CD8-positive, alpha-beta memory T cell (primary cell): ENCODE measurements around the gene PTPN5. TPM values are rescaled to one million over a fixed set of nuclear protein-coding genes. Genes with fewer than 3 reads are reported as not detected.

Source experiments
- CTCF ChIA-PET: fragments of 350-600 bp; sonication (Branson Sonifier 250); formaldehyde crosslinking; loops from one replicate; lab custom pipeline; 2021; ENCODE audit warnings: antibody characterized with exemption; lab: Charles Lee
- POLR2A ChIA-PET: fragments of 350-600 bp; sonication (Branson Sonifier 250); formaldehyde crosslinking; loops from one replicate; lab custom pipeline; 2021; ENCODE audit warnings: antibody characterized with exemption; lab: Charles Lee
- DNase-seq, 5 donors: peaks; one replicate each; pipeline versions ENCODE4 v3.0.0 to v3.0.0-alpha.2; 2020 to 2022; ENCODE audit warnings: mixed read lengths in 1 of 5
- H3K27ac ChIP-seq: one replicate; pipeline ENCODE4 v1.7.0; 2013; ENCODE audit warnings: low read depth, mild to moderate bottlenecking, low read length, moderate library complexity
- H3K27me3 ChIP-seq: 2 replicates; pipeline ENCODE4 v1.7.0; 2013; ENCODE audit warnings: low read length, mild to moderate bottlenecking; ENCODE audit not compliant: insufficient read depth, poor library complexity, severe bottlenecking
- H3K36me3 ChIP-seq: 2 replicates; pipeline ENCODE4 v1.7.0; 2013; ENCODE audit warnings: mild to moderate bottlenecking, low read length, moderate library complexity; ENCODE audit not compliant: insufficient read depth
- H3K4me1 ChIP-seq: 2 replicates; pipeline ENCODE4 v1.7.0; 2013; ENCODE audit warnings: mild to moderate bottlenecking, low read length, moderate library complexity; ENCODE audit not compliant: insufficient read depth
- H3K4me3 ChIP-seq: 2 replicates; pipeline ENCODE4 v1.7.0; 2013; ENCODE audit warnings: mild to moderate bottlenecking, low read length
- H3K9me3 ChIP-seq: 2 replicates; pipeline ENCODE4 v1.7.0; 2013; ENCODE audit warnings: mild to moderate bottlenecking, low read length
- H3K27ac Mint-ChIP-seq, 8 donors: one replicate each; pipeline ENCODE4 v1.8.0; 2020 to 2021; ENCODE audit warnings: mixed read lengths in 8 of 8, mild to moderate bottlenecking in 6 of 8, inconsistent platforms in 3 of 8, moderate library complexity in 3 of 8
- H3K27me3 Mint-ChIP-seq, 2 donors: one replicate each; pipeline ENCODE4 v1.8.0; 2020 to 2021; ENCODE audit warnings: mixed read lengths in 2 of 2, mild to moderate bottlenecking in 1 of 2, moderate library complexity in 1 of 2
- H3K36me3 Mint-ChIP-seq, 3 donors: one replicate each; pipeline ENCODE4 v1.8.0; 2020 to 2021; ENCODE audit warnings: mixed read lengths in 3 of 3, inconsistent platforms in 1 of 3, mild to moderate bottlenecking in 1 of 3
- H3K4me1 Mint-ChIP-seq, 3 donors: one replicate each; pipeline ENCODE4 v1.8.0; 2020 to 2021; ENCODE audit warnings: mixed read lengths in 3 of 3, inconsistent platforms in 1 of 3, mild to moderate bottlenecking in 1 of 3
- H3K4me3 Mint-ChIP-seq, 7 donors: one replicate each; pipeline ENCODE4 v1.8.0; 2020 to 2021; ENCODE audit warnings: mixed read lengths in 7 of 7, mild to moderate bottlenecking in 6 of 7, moderate library complexity in 4 of 7, inconsistent platforms in 2 of 7
- H3K9me3 Mint-ChIP-seq, 5 donors: one replicate each; pipeline ENCODE4 v1.8.0; 2020 to 2022; ENCODE audit warnings: mixed read lengths in 5 of 5, mild to moderate bottlenecking in 3 of 5, moderate library complexity in 2 of 5, inconsistent platforms in 1 of 5
- polyA plus RNA-seq: library from polyadenylated mRNA; unstranded; fragments of 300-500 nt; fragmentation: Illumina TruSeq; gene quantifications from one replicate; pipeline ENCODE4 v1.2.3, GENCODE V29; 2021
- total RNA-seq, 2 experiments: library from RNA; stranded (reverse); gene quantifications; one replicate each; pipeline ENCODE4 v1.2.3, GENCODE V29; 2021

The PTPN5 gene
- total and polyA plus RNA-seq, 3 experiments from 2014 or later = not detected

- Histone ChIP-seq H3K36me3 (no peaks in the 10 kb centered on the region), H3K27ac (no peak overlapping the region), H3K4me1 (no peaks in the 10 kb centered on the region), H3K9me3 (no peaks in the 10 kb centered on the region), H3K4me3 (no peak overlapping the region), H3K27me3 (no peaks in the 10 kb centered on the region)
- Mint-ChIP-seq H3K4me3 (no peak overlapping the region), H3K9me3 (no peaks in the 10 kb centered on the region), H3K27ac (no peak overlapping the region), H3K27me3 (peaks cover 2 to 10% of the 10 kb centered on the region in 2 donors), H3K4me1 (peaks cover 4 to 6% (median 6%) of the 10 kb centered on the region in 3 donors), H3K36me3 (no peaks in the 10 kb centered on the region)
- no peak for DNase-seq
- CTCF ChIA-PET = interaction anchor here (1.5 to 3.6 kb wide), 2 partner anchors 130 to 646 kb away, joined by 3 to 11 read pairs; no protein-coding TSS in a partner anchor
- POLR2A ChIA-PET = no interaction called here
Observed at GRCh38 chr11:18761741-18762140, 29.9 kb downstream of the PTPN5 start.

- peaks cover 2 to 10% of the 10 kb centered on the region in 2 donors for H3K27me3 Mint-ChIP-seq
- H3K9me3 Mint-ChIP-seq = no peaks in the 10 kb centered on the region
- no peak overlapping the region for H3K4me3 Mint-ChIP-seq
- Histone ChIP-seq H3K4me3 (no peak overlapping the region), H3K4me1 (no peaks in the 10 kb centered on the region), H3K9me3 (no peaks in the 10 kb centered on the region), H3K27me3 (no peaks in the 10 kb centered on the region), H3K27ac (no peak overlapping the region), H3K36me3 (no peaks in the 10 kb centered on the region)
- peaks cover 4 to 6% (median 6%) of the 10 kb centered on the region in 3 donors for H3K4me1 Mint-ChIP-seq
- ChIA-PET POLR2A (no interaction called here), CTCF (interaction anchor here (3.6 kb wide), 1 partner anchor 645 kb away, joined by 11 read pairs; no protein-coding TSS in a partner anchor)
- no peak overlapping the region for H3K27ac Mint-ChIP-seq
- no peak for DNase-seq
- H3K36me3 Mint-ChIP-seq = no peaks in the 10 kb centered on the region
Observed at GRCh38 chr11:18761144-18761543, 30.5 kb downstream of the PTPN5 start.

- H3K27ac Mint-ChIP-seq = no peak overlapping the region
- POLR2A ChIA-PET = no interaction called here
Observed at GRCh38 chr11:18757811-18758210, 33.8 kb downstream of the PTPN5 start.

GRCh38 chr11:18756889-18757288 lies 34.7 kb downstream of the PTPN5 start:
- Mint-ChIP-seq H3K4me3 (no peak overlapping the region), H3K27me3 (peaks cover 4 to 13% of the 10 kb centered on the region in 2 donors), H3K36me3 (no peaks in the 10 kb centered on the region), H3K4me1 (no peaks in the 10 kb centered on the region), H3K27ac (no peak overlapping the region), H3K9me3 (no peaks in the 10 kb centered on the region)
- no peak for DNase-seq
- Histone ChIP-seq H3K27ac (no peak overlapping the region), H3K4me1 (no peaks in the 10 kb centered on the region), H3K27me3 (no peaks in the 10 kb centered on the region), H3K9me3 (no peaks in the 10 kb centered on the region), H3K36me3 (no peaks in the 10 kb centered on the region), H3K4me3 (no peak overlapping the region)
- ChIA-PET POLR2A (no interaction called here), CTCF (interaction anchor here (1.0 kb wide), 1 partner anchor 9 kb away, joined by 3 read pairs; no protein-coding TSS in a partner anchor)

More at GRCh38 chr11:18757811-18758210, 33.8 kb downstream of the PTPN5 start:
- Histone ChIP-seq H3K27ac (no peak overlapping the region), H3K27me3 (no peaks in the 10 kb centered on the region), H3K9me3 (no peaks in the 10 kb centered on the region), H3K36me3 (no peaks in the 10 kb centered on the region), H3K4me1 (no peaks in the 10 kb centered on the region), H3K4me3 (no peak overlapping the region)
- H3K9me3 Mint-ChIP-seq = no peaks in the 10 kb centered on the region
- H3K4me3 Mint-ChIP-seq = peak overlapping the region in 1 of 7 donors; percentile 23
- H3K4me1 Mint-ChIP-seq = no peaks in the 10 kb centered on the region
- H3K36me3 Mint-ChIP-seq = no peaks in the 10 kb centered on the region
- DNase-seq = no peak
- CTCF ChIA-PET = interaction anchor here (1.0 to 2.2 kb wide), 3 partner anchors 8 to 10 kb away, joined by 3 to 6 read pairs (median 3); no protein-coding TSS in a partner anchor
- peaks cover 2 to 8% of the 10 kb centered on the region in 2 donors for H3K27me3 Mint-ChIP-seq

- no peak overlapping the region for H3K4me3 ChIP-seq
- Mint-ChIP-seq H3K4me1 (no peaks in the 10 kb centered on the region), H3K4me3 (no peak overlapping the region), H3K9me3 (no peaks in the 10 kb centered on the region), H3K36me3 (no peaks in the 10 kb centered on the region), H3K27me3 (peaks cover 4 to 20% of the 10 kb centered on the region in 2 donors), H3K27ac (no peak overlapping the region)
- ChIA-PET POLR2A (no interaction called here), CTCF (no interaction called here)
- no peaks in the 10 kb centered on the region for H3K36me3 ChIP-seq
- no peaks in the 10 kb centered on the region for H3K4me1 ChIP-seq
- no peak for DNase-seq
- H3K9me3 ChIP-seq = no peaks in the 10 kb centered on the region
- H3K27me3 ChIP-seq = no peaks in the 10 kb centered on the region
- no peak overlapping the region for H3K27ac ChIP-seq
Observed at GRCh38 chr11:18754308-18754707, 37.3 kb downstream of the PTPN5 start.

GRCh38 chr11:18752502-18752901 lies 39.1 kb downstream of the PTPN5 start:
- Histone ChIP-seq H3K4me1 (no peaks in the 10 kb centered on the region), H3K36me3 (no peaks in the 10 kb centered on the region), H3K27ac (no peak overlapping the region), H3K9me3 (no peaks in the 10 kb centered on the region), H3K27me3 (no peaks in the 10 kb centered on the region), H3K4me3 (no peak overlapping the region)
- no peak for DNase-seq
- Mint-ChIP-seq H3K27me3 (peaks cover 2 to 20% of the 10 kb centered on the region in 2 donors), H3K36me3 (no peaks in the 10 kb centered on the region), H3K4me1 (no peaks in the 10 kb centered on the region), H3K9me3 (no peaks in the 10 kb centered on the region), H3K4me3 (no peak overlapping the region), H3K27ac (no peak overlapping the region)
- ChIA-PET CTCF (interaction anchor here (2.0 kb wide), 1 partner anchor 12 kb away, joined by 6 read pairs; no protein-coding TSS in a partner anchor), POLR2A (no interaction called here)

- Histone ChIP-seq H3K36me3 (no peaks in the 10 kb centered on the region), H3K27ac (no peak overlapping the region), H3K4me1 (no peaks in the 10 kb centered on the region), H3K4me3 (no peak overlapping the region), H3K9me3 (no peaks in the 10 kb centered on the region), H3K27me3 (no peaks in the 10 kb centered on the region)
- Mint-ChIP-seq H3K27ac (peak overlapping the region in 1 of 8 donors; percentile 34), H3K36me3 (no peaks in the 10 kb centered on the region), H3K27me3 (peaks cover 5 to 20% of the 10 kb centered on the region in 2 donors), H3K4me1 (no peaks in the 10 kb centered on the region), H3K9me3 (no peaks in the 10 kb centered on the region), H3K4me3 (no peak overlapping the region)
- ChIA-PET CTCF (interaction anchor here (2.0 kb wide), 1 partner anchor 14 kb away, joined by 6 read pairs; no protein-coding TSS in a partner anchor), POLR2A (no interaction called here)
- no peak for DNase-seq
Observed at GRCh38 chr11:18750944-18751343, 40.7 kb downstream of the PTPN5 start.

GRCh38 chr11:18749681-18750319 lies 41.8 kb downstream of the PTPN5 start:
- Histone ChIP-seq H3K9me3 (no peaks in the 10 kb centered on the region), H3K27me3 (no peaks in the 10 kb centered on the region), H3K27ac (no peak overlapping the region), H3K4me3 (no peak overlapping the region), H3K36me3 (no peaks in the 10 kb centered on the region), H3K4me1 (no peaks in the 10 kb centered on the region)
- Mint-ChIP-seq H3K27me3 (peaks cover 5 to 20% of the 10 kb centered on the region in 2 donors), H3K9me3 (no peaks in the 10 kb centered on the region), H3K36me3 (no peaks in the 10 kb centered on the region), H3K4me3 (no peak overlapping the region), H3K4me1 (no peaks in the 10 kb centered on the region), H3K27ac (peak overlapping the region in 1 of 8 donors; percentile 64)
- DNase-seq = no peak
- ChIA-PET CTCF (interaction anchor here (0.8 kb wide), 1 partner anchor 8 kb away, joined by 3 read pairs; no protein-coding TSS in a partner anchor), POLR2A (no interaction called here)
